ENCODE measurements around the gene TRMT2A.

Gene TRMT2A

GRCh38 chr22:20064140-20064480 lies 52.9 kb downstream of the TRMT2A start:
- TF ChIP-seq, protein P1, sequence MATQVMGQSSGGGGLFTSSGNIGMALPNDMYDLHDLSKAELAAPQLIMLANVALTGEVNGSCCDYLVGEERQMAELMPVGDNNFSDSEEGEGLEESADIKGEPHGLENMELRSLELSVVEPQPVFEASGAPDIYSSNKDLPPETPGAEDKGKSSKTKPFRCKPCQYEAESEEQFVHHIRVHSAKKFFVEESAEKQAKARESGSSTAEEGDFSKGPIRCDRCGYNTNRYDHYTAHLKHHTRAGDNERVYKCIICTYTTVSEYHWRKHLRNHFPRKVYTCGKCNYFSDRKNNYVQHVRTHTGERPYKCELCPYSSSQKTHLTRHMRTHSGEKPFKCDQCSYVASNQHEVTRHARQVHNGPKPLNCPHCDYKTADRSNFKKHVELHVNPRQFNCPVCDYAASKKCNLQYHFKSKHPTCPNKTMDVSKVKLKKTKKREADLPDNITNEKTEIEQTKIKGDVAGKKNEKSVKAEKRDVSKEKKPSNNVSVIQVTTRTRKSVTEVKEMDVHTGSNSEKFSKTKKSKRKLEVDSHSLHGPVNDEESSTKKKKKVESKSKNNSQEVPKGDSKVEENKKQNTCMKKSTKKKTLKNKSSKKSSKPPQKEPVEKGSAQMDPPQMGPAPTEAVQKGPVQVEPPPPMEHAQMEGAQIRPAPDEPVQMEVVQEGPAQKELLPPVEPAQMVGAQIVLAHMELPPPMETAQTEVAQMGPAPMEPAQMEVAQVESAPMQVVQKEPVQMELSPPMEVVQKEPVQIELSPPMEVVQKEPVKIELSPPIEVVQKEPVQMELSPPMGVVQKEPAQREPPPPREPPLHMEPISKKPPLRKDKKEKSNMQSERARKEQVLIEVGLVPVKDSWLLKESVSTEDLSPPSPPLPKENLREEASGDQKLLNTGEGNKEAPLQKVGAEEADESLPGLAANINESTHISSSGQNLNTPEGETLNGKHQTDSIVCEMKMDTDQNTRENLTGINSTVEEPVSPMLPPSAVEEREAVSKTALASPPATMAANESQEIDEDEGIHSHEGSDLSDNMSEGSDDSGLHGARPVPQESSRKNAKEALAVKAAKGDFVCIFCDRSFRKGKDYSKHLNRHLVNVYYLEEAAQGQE (IDR thresholded peaks at IDR 0.05; ENCODE audit: insufficient read depth in 1 of 2, low read depth in 2 of 2, low read length in 2 of 2) = no peak
- no peak for TF ChIP-seq POLR2AphosphoS5 (IDR thresholded peaks at IDR 0.05; ENCODE audit: low read depth, low read length)

GRCh38 chr22:20063271-20064139 lies 53.5 kb downstream of the TRMT2A start:
- TF ChIP-seq, protein P1 (IDR thresholded peaks at IDR 0.05; ENCODE audit: insufficient read depth in 1 of 2, low read depth in 2 of 2, low read length in 2 of 2) = no peak
- TF ChIP-seq POLR2AphosphoS5 (IDR thresholded peaks at IDR 0.05; ENCODE audit: low read depth, low read length) = no peak
- no peak for TF ChIP-seq FOXP2 (optimal IDR thresholded peaks at IDR 0.05; ENCODE audit: borderline replicate concordance, extremely low read depth, extremely low read length, insufficient read depth)
- no peak for TF ChIP-seq TAF1 (IDR thresholded peaks at IDR 0.05; ENCODE audit: borderline replicate concordance, insufficient read depth, low read length)
- TF ChIP-seq SIN3A (IDR thresholded peaks at IDR 0.05; ENCODE audit: borderline replicate concordance, insufficient read depth, low read length) = no peak

DNA sequence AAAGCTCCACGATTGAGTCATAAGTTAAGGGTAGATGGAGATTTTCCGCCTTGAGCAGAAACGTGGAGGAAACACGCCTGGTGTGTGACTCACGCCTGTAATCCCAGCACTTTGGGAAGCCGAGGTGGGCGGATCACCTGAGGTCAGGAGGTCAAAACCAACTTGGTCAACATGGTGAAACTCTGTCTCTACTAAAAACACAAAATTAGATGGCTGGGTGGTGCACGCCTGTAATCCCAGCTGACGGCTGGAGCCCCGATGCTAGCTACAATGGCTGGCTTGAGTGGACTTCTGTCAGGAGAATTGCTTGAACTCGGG lies 54.3 kb downstream of the TRMT2A start:
- TF ChIP-seq TAF1 (IDR thresholded peaks at IDR 0.05; ENCODE audit: borderline replicate concordance, insufficient read depth, low read length) (no peak), SIN3A (IDR thresholded peaks at IDR 0.05; ENCODE audit: borderline replicate concordance, insufficient read depth, low read length) (no peak), FOXP2 (optimal IDR thresholded peaks at IDR 0.05; ENCODE audit: borderline replicate concordance, extremely low read depth, extremely low read length, insufficient read depth) (no peak), POLR2AphosphoS5 (IDR thresholded peaks at IDR 0.05; ENCODE audit: low read depth, low read length) (no peak)
- TF ChIP-seq, protein P1 (IDR thresholded peaks at IDR 0.05; ENCODE audit: insufficient read depth in 1 of 2, low read depth in 2 of 2, low read length in 2 of 2) = no peak

- no peak for TF ChIP-seq FOXP2 (optimal IDR thresholded peaks at IDR 0.05; ENCODE audit: borderline replicate concordance, extremely low read depth, extremely low read length, insufficient read depth)
These were observed 54.8 kb downstream of the TRMT2A start for GRCh38 chr22:20062043-20062765.
